Osteoblast (primary cell): ENCODE data around the gene FOXQ1. TPM values are rescaled to one million over a fixed set of nuclear protein-coding genes. Genes with fewer than 3 reads are reported as not detected.
"Not testable (repeated sequence)": the region's sequence is repeated elsewhere in the genome, so short reads cannot be mapped to it uniquely, and the experiment has no call there.

ENCODE experiments used
- DNase-seq: peaks from one replicate; pipeline ENCODE4 v3.0.0; 2011; ENCODE audit warnings: low spot score, mixed read lengths; ENCODE audit not compliant: insufficient read length; ENCODE audit errors: missing footprints
- H2AFZ ChIP-seq: 2 replicates; pipeline ENCODE4 v1.6.0; 2011; ENCODE audit warnings: mild to moderate bottlenecking, low read length
- H3K27ac ChIP-seq: 2 replicates; pipeline ENCODE4 v1.5.1; 2011; ENCODE audit warnings: mild to moderate bottlenecking, low read depth, low read length, moderate library complexity
- H3K27me3 ChIP-seq: 2 replicates; pipeline ENCODE4 v1.6.0; 2012; ENCODE audit warnings: mild to moderate bottlenecking, control low read depth, inconsistent platforms, low read length, moderate library complexity; ENCODE audit not compliant: insufficient read depth
- H3K36me3 ChIP-seq: 2 replicates; pipeline ENCODE4 v1.5.1; 2011; ENCODE audit warnings: mild to moderate bottlenecking, low read length, control low read depth, moderate library complexity; ENCODE audit not compliant: insufficient read depth
- H3K4me1 ChIP-seq: 2 replicates; pipeline ENCODE4 v1.5.1; 2011; ENCODE audit warnings: mild to moderate bottlenecking, low read length, control low read depth, moderate library complexity; ENCODE audit not compliant: insufficient read depth
- H3K4me2 ChIP-seq: 2 replicates; pipeline ENCODE4 v1.6.0; 2011; ENCODE audit warnings: mild to moderate bottlenecking, low read length; ENCODE audit not compliant: insufficient read depth
- H3K4me3 ChIP-seq: fragments of 200-600 bp; sonication (generic); 3 replicates; pipeline ENCODE4 v1.5.1; 2012; ENCODE audit warnings: mild to moderate bottlenecking, low read length, inconsistent platforms; ENCODE audit not compliant: insufficient read depth
- H3K79me2 ChIP-seq: 2 replicates; pipeline ENCODE4 v1.6.0; 2012; ENCODE audit warnings: mild to moderate bottlenecking, low read length, control low read depth, inconsistent platforms; ENCODE audit not compliant: insufficient read depth
- H3K9me3 ChIP-seq: 2 replicates; pipeline ENCODE4 v1.5.1; 2011; ENCODE audit warnings: low read depth, low read length, control low read depth
- H4K20me1 ChIP-seq: 2 replicates; pipeline ENCODE4 v1.6.0; 2012; ENCODE audit warnings: mild to moderate bottlenecking, low read length, control low read depth; ENCODE audit not compliant: insufficient read depth
- total RNA-seq: library from RNA; depleted of rRNA; stranded (reverse); fragments of >200 nt; gene quantifications from 2 replicates; pipeline ENCODE4 v1.2.3, GENCODE V29; 2012
- TF ChIP-seq, protein P1 (sequence below): IDR thresholded peaks from 2 replicates; pipeline ENCODE4 v1.5.1; 2011; ENCODE audit warnings: mild to moderate bottlenecking, low read depth, low read length, moderate library complexity; ENCODE audit errors: extremely low read depth

FOXQ1 gene
- total RNA-seq, 1 donor, result 2.5 TPM

DNA sequence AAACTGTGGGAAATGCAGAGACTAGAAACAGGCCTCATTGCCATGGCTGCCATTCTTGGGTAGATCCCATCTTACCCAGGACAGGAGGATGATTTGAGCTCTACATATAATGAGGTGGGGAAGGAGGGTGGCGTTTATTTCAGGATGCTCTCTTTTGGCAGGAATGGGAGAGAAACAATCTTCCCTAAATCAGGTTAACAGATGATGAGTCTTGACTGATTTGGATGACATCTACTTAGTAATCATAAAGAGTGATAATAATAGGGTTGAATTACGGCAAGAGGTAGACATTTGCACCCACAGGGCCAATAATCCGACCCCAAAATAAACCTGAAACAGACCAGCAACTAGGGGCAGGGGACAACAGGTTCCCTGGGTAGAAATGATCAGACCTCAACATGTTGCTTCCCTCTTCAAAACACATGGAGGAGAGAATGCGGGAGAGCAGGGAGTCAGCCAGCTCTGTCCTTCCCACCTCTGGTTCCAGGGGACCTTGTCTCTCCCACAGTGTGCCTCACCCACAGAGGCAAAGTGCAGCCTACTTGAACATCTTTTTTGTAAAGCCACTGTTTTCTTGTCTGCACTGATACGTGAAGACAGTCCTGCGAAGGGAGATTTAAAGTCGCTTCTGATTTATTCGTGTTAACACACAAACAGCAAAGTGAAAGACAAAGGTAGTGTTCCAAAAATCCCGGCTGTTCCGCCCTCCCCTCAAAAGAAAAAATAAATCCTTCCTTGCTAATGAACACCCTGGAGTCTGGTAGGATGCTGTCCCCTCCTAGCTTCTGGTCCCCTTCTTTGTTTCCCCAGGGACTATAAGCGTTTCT, 3.9 kb downstream of the FOXQ1 start:
- peak overlapping the region; percentile 71 for H3K4me3 ChIP-seq
- TF ChIP-seq, protein P1, sequence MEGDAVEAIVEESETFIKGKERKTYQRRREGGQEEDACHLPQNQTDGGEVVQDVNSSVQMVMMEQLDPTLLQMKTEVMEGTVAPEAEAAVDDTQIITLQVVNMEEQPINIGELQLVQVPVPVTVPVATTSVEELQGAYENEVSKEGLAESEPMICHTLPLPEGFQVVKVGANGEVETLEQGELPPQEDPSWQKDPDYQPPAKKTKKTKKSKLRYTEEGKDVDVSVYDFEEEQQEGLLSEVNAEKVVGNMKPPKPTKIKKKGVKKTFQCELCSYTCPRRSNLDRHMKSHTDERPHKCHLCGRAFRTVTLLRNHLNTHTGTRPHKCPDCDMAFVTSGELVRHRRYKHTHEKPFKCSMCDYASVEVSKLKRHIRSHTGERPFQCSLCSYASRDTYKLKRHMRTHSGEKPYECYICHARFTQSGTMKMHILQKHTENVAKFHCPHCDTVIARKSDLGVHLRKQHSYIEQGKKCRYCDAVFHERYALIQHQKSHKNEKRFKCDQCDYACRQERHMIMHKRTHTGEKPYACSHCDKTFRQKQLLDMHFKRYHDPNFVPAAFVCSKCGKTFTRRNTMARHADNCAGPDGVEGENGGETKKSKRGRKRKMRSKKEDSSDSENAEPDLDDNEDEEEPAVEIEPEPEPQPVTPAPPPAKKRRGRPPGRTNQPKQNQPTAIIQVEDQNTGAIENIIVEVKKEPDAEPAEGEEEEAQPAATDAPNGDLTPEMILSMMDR, result no peak
- peak overlapping the region; percentile 84 for H3K4me2 ChIP-seq
- no peaks in the 10 kb centered on the region for H3K36me3 ChIP-seq
- DNase-seq, result peak; percentile 69
- peaks cover 49% of the 10 kb centered on the region for H3K27me3 ChIP-seq
- no peaks in the 10 kb centered on the region for H3K79me2 ChIP-seq
- no peak overlapping the region for H3K27ac ChIP-seq
- H2AFZ ChIP-seq, result no peak overlapping the region
- H4K20me1 ChIP-seq, result no peaks in the 10 kb centered on the region
- H3K9me3 ChIP-seq, result no peaks in the 10 kb centered on the region
- H3K4me1 ChIP-seq, result no peaks in the 10 kb centered on the region

DNA sequence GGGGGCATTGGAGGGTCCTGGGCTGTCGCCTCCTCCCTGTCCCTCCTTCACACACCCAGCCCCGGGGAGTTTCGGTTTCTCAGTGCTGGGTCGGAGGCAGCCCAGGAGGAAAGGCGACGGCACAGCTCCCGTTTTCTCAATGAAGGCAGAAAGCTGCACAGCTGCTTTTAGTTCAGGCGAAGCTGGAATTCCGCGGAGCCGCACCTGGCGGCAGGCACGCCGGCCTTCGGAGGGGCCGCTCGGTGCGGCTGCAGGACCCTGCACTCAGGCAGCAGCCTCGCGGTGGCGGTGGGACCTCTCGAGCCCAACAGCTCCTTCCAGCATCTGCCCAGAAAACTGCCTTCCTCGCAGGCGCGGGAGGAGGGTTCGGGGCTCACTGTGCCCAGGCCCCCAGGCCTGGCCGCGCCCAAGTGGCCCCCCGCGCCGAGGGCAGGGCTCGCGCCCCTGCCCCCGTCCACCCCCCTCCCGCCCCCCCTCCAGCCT, 4.6 kb downstream of the FOXQ1 start:
- peak overlapping the region; percentile 76 for H2AFZ ChIP-seq
- no peaks in the 10 kb centered on the region for H3K36me3 ChIP-seq
- TF ChIP-seq, protein P1, result no peak
- no peaks in the 10 kb centered on the region for H3K79me2 ChIP-seq
- H3K4me3 ChIP-seq, result peak overlapping the region; percentile 71
- no peaks in the 10 kb centered on the region for H3K9me3 ChIP-seq
- no peaks in the 10 kb centered on the region for H4K20me1 ChIP-seq
- H3K4me2 ChIP-seq, result peak overlapping the region; percentile 84
- peaks cover 42% of the 10 kb centered on the region for H3K27me3 ChIP-seq
- DNase-seq, result peak; percentile 88
- H3K27ac ChIP-seq, result no peak overlapping the region
- H3K4me1 ChIP-seq, result no peaks in the 10 kb centered on the region

DNA sequence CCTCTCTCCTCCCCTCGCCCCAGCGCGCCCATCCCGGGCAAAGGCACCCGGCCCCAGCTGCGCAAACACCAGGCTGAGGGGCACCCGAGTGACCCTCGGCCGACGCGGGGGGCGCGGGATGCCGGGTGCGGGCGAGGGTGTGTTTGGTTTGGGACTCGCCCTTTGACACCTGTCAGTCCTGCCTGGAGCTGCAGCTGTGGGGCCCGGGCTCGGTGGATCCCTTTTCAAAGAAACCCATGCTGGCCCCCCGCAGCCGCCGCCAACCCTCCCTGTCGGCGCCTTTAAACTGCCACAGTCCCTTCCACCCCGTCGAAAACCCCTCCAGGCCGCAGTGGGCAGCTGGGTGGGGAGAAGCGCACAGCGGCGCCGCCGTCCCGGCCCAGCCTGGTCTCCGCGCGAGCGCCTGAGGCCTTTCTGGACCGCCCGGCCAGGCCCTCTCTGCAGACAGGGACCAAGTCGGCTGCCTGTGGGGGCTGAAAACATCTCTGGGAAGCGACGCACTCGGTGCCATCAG, 5.5 kb downstream of the FOXQ1 start:
- DNase-seq, result peak; percentile 83
- peaks cover 33% of the 10 kb centered on the region for H3K27me3 ChIP-seq
- no peak overlapping the region for H3K4me2 ChIP-seq
- no peak overlapping the region for H3K4me3 ChIP-seq
- H2AFZ ChIP-seq, result no peak overlapping the region
- H3K4me1 ChIP-seq, result no peaks in the 10 kb centered on the region
- TF ChIP-seq, protein P1, result no peak
- no peak overlapping the region for H3K27ac ChIP-seq
- H4K20me1 ChIP-seq, result no peaks in the 10 kb centered on the region
- H3K9me3 ChIP-seq, result no peaks in the 10 kb centered on the region
- H3K79me2 ChIP-seq, result no peaks in the 10 kb centered on the region
- H3K36me3 ChIP-seq, result no peaks in the 10 kb centered on the region

DNA sequence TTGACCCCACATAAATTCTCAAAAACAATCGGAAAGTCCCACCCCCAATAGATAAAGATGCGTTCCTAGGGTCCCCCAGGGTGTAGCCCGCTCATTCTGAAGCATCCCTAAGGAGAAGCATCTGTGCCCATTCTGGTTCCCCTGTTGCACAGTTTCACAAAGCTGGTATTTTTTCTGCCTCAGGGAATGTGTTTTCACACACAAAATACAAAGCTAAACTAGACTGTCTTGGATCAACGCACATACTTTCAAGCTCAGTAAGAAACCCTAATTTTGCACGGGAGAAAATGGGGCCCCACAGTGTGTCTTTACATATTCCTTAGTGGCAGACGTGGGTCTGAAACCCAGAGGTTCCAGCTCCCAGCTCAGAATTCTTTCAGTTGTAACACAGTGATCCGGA, 6.1 kb downstream of the FOXQ1 start:
- no peak overlapping the region for H3K4me3 ChIP-seq
- no peaks in the 10 kb centered on the region for H3K79me2 ChIP-seq
- TF ChIP-seq, protein P1, result no peak
- DNase-seq, result peak; percentile 81
- no peaks in the 10 kb centered on the region for H3K9me3 ChIP-seq
- peaks cover 27% of the 10 kb centered on the region for H3K27me3 ChIP-seq
- H4K20me1 ChIP-seq, result no peaks in the 10 kb centered on the region
- no peaks in the 10 kb centered on the region for H3K4me1 ChIP-seq
- no peaks in the 10 kb centered on the region for H3K36me3 ChIP-seq
- H3K4me2 ChIP-seq, result no peak overlapping the region
- H3K27ac ChIP-seq, result no peak overlapping the region
- H2AFZ ChIP-seq, result no peak overlapping the region

DNA sequence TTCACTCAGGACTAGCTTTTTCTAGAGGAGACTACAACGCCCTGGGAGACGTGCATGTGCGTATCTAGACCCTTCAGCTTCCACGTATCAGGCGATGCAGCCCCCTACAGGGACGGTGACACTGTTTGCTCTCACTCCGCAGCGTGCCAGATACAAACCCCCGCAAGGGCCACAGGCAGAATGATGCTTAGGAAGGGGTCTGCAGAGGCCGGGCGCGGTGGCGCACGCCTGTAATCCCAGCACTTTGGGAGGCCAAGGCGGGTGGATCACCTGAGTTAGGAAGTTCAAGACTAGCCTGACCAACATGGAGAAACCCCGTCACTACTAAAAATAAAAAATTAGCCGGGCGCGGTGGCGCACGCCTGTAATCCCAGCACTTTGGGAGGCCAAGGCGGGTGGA, 6.7 kb downstream of the FOXQ1 start:
- H3K79me2 ChIP-seq, H3K4me1 ChIP-seq, H3K27ac ChIP-seq, H4K20me1 ChIP-seq, H3K4me3 ChIP-seq, DNase-seq, H3K9me3 ChIP-seq, H3K36me3 ChIP-seq, H2AFZ ChIP-seq, H3K4me2 ChIP-seq: not testable (repeated sequence)
- peaks cover 26% of the 10 kb centered on the region for H3K27me3 ChIP-seq
